Activated gamma-delta T cell treated with anti-CD3 and anti-CD28 coated beads, Interleukin-2, amount 50 U/mL, for 16 hours (primary cell): ENCODE measurements around the gene ANKRD9.
"Not testable (repeated sequence)": the region's sequence is repeated elsewhere in the genome, so short reads cannot be mapped to it uniquely, and the experiment has no call there.

Experiments used
- DNase-seq: peaks from one replicate; pipeline ENCODE4 v3.0.0-alpha.2; 2020; ENCODE audit warnings: low read depth

ANKRD9 gene, protein sequence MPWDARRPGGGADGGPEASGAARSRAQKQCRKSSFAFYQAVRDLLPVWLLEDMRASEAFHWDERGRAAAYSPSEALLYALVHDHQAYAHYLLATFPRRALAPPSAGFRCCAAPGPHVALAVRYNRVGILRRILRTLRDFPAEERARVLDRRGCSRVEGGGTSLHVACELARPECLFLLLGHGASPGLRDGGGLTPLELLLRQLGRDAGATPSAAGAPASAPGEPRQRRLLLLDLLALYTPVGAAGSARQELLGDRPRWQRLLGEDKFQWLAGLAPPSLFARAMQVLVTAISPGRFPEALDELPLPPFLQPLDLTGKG

GRCh38 chr14:102509746-102510615, at the start of gene ANKRD9:
TSS of gene ANKRD9 (minus strand) at chr14:102509776. CDS start at chr14:102507889, 1,887 bp downstream.
- peak; percentile 76 for DNase-seq

DNA sequence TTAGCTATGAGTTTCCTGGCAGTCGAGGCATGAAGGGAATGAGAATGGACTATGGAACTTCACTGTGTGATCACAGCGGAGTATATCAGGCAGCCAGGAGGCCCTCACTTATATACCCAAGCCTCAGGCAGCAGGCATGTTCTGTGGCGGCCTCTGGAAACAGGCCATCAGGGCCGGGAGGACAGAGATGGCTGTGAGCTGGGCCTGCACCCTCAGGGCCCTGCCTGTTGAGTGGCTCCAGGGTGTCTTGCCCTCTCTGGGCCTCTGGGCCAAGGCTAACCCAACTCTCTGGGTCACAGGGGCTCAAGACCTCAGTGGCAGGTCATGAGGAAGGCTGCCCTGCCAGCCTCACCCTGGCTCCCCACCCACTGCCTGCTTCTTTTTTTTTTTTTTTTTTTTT, 49.0 kb upstream of the ANKRD9 start:
- DNase-seq, result no peak

- no peak for DNase-seq
Observed at GRCh38 chr14:102557434-102558226, 48.1 kb upstream of the ANKRD9 start.

- no peak for DNase-seq
Observed at GRCh38 chr14:102556098-102556677, 46.6 kb upstream of the ANKRD9 start.

GRCh38 chr14:102554821-102555819, 45.5 kb upstream of the ANKRD9 start:
- DNase-seq, result peak; percentile 36

GRCh38 chr14:102551995-102552705, 42.6 kb upstream of the ANKRD9 start:
- DNase-seq, result no peak

DNA sequence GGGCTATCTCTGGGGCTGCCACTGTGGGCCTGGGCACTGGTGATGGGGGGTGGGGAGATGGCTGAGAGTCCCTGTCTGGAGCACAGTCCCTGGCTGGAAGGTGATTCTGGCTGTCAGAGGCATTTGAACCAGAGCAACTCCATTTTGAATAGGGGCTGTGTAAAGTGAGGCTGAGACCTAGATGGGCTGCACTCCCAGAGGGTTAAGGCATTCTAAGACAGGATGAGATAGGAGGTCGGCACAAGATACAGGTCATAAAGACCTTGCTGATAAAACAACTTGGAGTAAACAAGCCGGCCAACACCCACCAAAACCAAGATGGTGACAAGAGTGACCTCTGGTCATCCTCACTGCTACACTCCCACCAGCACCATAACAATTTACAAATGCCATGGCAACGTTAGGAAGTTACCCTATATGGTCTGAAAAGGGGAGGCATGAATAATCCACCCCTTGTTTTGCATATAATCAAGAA, 41.4 kb upstream of the ANKRD9 start:
- not testable (repeated sequence) for DNase-seq

- no peak for DNase-seq
Observed at GRCh38 chr14:102548616-102549240, 39.2 kb upstream of the ANKRD9 start.

- DNase-seq, result no peak
Observed at GRCh38 chr14:102545461-102546265, 36.1 kb upstream of the ANKRD9 start.

GRCh38 chr14:102544747-102545460, 35.3 kb upstream of the ANKRD9 start:
- no peak for DNase-seq

- DNase-seq, result no peak
Observed at GRCh38 chr14:102544046-102544746, 34.6 kb upstream of the ANKRD9 start.

- DNase-seq, result no peak
Observed at GRCh38 chr14:102541771-102542170, 32.2 kb upstream of the ANKRD9 start.

DNA sequence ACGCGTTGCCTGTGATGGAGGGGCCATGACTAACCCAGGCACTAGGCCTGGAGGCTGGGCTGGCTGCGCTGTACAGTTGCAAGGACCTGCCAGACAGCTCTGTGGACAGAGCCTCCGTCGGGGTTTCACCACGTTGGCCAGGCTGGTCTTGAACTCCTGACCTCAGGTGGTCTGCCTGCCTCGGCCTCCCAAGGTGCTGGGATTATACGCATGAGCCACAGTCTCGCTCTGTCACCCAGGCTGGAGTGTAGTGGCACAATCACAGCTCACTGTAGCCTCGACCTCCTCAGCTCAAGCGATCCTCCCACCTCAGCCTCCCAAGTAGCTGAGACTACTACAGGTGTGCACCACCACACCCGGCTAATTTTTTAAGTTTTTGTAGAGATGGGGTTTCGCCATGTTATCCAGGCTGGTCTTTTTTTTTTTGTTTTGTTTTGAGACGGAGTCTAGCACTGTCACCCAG, 31.5 kb upstream of the ANKRD9 start:
- not testable (repeated sequence) for DNase-seq

GRCh38 chr14:102540315-102541028, 30.9 kb upstream of the ANKRD9 start:
- no peak for DNase-seq

DNA sequence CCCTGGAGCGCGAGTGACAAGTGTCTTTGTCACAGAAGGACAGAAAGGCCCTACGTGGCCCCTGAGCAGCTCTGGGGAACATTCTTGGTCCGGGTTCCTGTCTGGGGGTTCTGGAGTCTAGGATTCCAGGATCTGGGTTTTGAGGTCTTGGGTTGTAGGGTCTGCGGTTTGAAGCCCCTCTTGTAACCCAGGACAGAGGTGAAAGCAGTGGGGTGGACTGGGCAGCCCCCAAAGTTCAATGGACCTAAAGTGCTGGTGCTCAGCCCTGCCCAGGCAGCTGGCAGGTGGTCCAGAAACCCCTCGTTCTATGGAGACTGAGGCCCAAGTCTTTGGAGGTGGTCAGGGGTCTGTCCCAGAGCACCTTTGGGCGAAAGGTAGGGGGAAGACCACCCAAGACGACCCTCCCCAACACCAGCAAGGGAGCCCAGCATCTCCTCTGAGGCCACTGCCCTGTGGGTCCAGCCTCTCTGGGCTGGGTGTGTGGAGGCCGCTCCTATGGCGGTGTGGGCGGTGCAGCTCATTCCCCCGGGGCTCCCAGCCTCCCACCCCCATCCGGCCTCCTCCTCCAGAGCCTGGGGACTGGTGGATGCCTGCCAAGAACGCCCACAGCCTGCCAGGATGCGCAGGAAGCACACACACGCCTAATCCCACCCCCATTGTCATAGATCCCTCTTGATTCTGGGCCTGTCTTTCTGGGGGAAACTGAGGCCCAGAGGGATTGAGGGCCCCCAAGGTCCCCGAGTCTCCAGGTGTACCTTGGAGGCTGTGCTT, 30.2 kb upstream of the ANKRD9 start:
- DNase-seq, result no peak
